Activated B cell treated with CpG ODN at 0.5 μM for 24 hours (primary cell): ENCODE results near the gene PAX4. TPM values are rescaled to one million over a fixed set of nuclear protein-coding genes. Genes with fewer than 3 reads are reported as not detected.

Experiments used
- ATAC-seq: fragments of 200-7000 bp; cut with Tn5 transposase; one replicate; pipeline ENCODE4 v1.10.0; 2021; ENCODE audit warnings: low read depth, mild to moderate bottlenecking, moderate library complexity
- CTCF ChIA-PET: fragments of 350-600 bp; sonication (Branson Sonifier 250); formaldehyde crosslinking; loops from one replicate; lab custom pipeline; 2021; ENCODE audit warnings: antibody characterized with exemption; lab: Charles Lee
- POLR2A ChIA-PET: fragments of 350-600 bp; sonication (Branson Sonifier 250); formaldehyde crosslinking; loops from one replicate; lab custom pipeline; 2021; ENCODE audit warnings: antibody characterized with exemption; lab: Charles Lee
- DNase-seq: peaks from one replicate; pipeline ENCODE4 v3.0.0; 2022
- H3K27ac Mint-ChIP-seq: one replicate; pipeline ENCODE4 v1.8.0; 2020; ENCODE audit warnings: mixed read lengths
- H3K27me3 Mint-ChIP-seq: one replicate; pipeline ENCODE4 v1.8.0; 2021; ENCODE audit warnings: mixed read lengths
- H3K36me3 Mint-ChIP-seq: one replicate; pipeline ENCODE4 v1.8.0; 2021; ENCODE audit warnings: low read depth, mixed read lengths
- H3K4me1 Mint-ChIP-seq: one replicate; pipeline ENCODE4 v1.8.0; 2021; ENCODE audit warnings: mixed read lengths
- H3K4me3 Mint-ChIP-seq: one replicate; pipeline ENCODE4 v1.8.0; 2020; ENCODE audit warnings: mild to moderate bottlenecking, mixed read lengths
- H3K9me3 Mint-ChIP-seq: one replicate; pipeline ENCODE4 v1.8.0; 2020; ENCODE audit warnings: mixed read lengths
- intact Hi-C: fragments of 100-400 bp; cut with micrococcal nuclease; formaldehyde crosslinking; loops from one replicate; pipeline ENCODE4 v1.15.1; 2024
- total RNA-seq: library from RNA; stranded (reverse); gene quantifications from 2 replicates; pipeline ENCODE4 v1.2.3, GENCODE V29; 2022
- TF ChIP-seq, protein P1 (sequence below): fragments of 200-600 bp; IDR thresholded peaks from one replicate; pipeline ENCODE4 v1.8.0; 2022; ENCODE audit warnings: antibody characterized with exemption, mild to moderate bottlenecking

PAX4 gene
- total RNA-seq, 1 donor from 2014 or later, result not detected

DNA sequence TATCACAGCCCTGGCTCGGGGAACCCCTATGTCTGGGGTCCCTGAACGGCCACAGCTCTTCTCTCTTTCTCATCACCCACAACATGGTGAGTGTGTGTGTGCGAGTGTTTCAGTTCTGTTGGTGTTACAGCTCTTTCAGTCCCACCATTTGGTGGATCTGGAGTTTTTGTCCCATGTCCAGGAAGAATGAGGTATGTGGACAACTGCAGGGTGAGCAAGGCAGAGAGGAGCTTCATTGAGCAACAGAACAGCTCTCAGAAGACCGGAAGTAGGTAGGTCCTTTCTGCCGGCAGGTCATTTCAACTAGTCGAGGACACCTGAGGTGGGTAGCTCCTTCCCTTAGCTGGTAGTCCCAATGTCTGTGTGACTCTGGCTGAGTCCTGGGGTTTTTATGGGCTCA is 9.5 kb downstream of the PAX4 start:
- Mint-ChIP-seq H3K4me1 (no peaks in the 10 kb centered on the region), H3K4me3 (no peak overlapping the region), H3K9me3 (peaks cover 2% of the 10 kb centered on the region), H3K27me3 (peaks cover 13% of the 10 kb centered on the region), H3K36me3 (no peaks in the 10 kb centered on the region), H3K27ac (no peak overlapping the region)
- ChIA-PET POLR2A (no interaction called here), CTCF (no interaction called here)
- DNase-seq (no peak), ATAC-seq (no peak)
- TF ChIP-seq, protein P1, sequence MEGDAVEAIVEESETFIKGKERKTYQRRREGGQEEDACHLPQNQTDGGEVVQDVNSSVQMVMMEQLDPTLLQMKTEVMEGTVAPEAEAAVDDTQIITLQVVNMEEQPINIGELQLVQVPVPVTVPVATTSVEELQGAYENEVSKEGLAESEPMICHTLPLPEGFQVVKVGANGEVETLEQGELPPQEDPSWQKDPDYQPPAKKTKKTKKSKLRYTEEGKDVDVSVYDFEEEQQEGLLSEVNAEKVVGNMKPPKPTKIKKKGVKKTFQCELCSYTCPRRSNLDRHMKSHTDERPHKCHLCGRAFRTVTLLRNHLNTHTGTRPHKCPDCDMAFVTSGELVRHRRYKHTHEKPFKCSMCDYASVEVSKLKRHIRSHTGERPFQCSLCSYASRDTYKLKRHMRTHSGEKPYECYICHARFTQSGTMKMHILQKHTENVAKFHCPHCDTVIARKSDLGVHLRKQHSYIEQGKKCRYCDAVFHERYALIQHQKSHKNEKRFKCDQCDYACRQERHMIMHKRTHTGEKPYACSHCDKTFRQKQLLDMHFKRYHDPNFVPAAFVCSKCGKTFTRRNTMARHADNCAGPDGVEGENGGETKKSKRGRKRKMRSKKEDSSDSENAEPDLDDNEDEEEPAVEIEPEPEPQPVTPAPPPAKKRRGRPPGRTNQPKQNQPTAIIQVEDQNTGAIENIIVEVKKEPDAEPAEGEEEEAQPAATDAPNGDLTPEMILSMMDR, result no peak
- intact Hi-C loops, result no loop called here

DNA sequence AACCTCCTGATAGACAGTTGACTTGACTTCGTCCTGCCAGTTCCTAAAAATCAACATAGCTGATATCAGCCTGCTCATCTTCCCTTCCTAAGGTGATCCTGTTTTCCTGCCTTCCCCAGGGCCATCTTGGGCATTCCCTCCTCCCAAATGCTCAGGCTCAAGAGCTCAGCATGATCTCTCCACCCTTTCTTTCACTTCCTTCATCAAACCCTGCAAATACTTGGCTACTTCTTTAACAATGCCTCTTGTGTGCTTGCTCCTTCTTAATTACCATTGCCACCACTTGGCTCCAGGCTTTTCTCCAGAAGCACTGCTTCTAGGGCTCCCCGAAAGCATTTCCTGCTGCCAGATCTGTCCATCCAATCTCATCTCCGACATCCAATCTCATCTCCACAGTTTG is 17.1 kb downstream of the PAX4 start:
- intact Hi-C loops, result no loop called here
- H3K4me1 Mint-ChIP-seq, result no peaks in the 10 kb centered on the region

DNA sequence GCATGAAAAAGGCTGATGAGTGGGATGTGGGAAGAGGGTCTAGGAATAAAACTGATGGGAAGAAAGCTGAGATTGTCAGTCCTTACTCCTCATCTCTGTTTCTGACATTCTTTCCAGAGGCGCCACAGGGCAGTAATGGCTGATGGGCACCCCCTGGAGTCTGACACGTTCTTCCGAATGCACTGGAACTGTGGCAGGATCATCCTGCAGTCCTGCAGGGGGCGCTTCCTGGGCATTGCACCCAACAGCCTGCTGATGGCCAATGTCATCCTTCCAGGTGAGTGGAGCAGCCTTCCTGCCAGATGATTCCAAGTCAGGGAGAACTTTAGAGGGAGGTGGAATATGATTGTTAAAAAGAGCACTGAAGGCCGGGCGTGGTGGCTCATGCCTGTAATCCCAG is 19.6 kb downstream of the PAX4 start:
- intact Hi-C loops, result no loop called here
- no peaks in the 10 kb centered on the region for H3K4me1 Mint-ChIP-seq
- no peaks in the 10 kb centered on the region for H3K9me3 Mint-ChIP-seq
- peaks cover 2% of the 10 kb centered on the region for H3K27me3 Mint-ChIP-seq
- DNase-seq (no peak), ATAC-seq (no peak)
- CTCF ChIA-PET, result no interaction called here
- POLR2A ChIA-PET, result no interaction called here
- no peak overlapping the region for H3K4me3 Mint-ChIP-seq
- H3K36me3 Mint-ChIP-seq, result no peaks in the 10 kb centered on the region
- H3K27ac Mint-ChIP-seq, result no peak overlapping the region
- TF ChIP-seq, protein P1, result no peak

More for the DNA sequence above, 17.1 kb downstream of the PAX4 start:
- no peak for ATAC-seq
- no peak overlapping the region for H3K4me3 Mint-ChIP-seq
- CTCF ChIA-PET, result no interaction called here
- no peaks in the 10 kb centered on the region for H3K9me3 Mint-ChIP-seq
- no peak overlapping the region for H3K27ac Mint-ChIP-seq
- H3K27me3 Mint-ChIP-seq, result peaks cover 2% of the 10 kb centered on the region
- no peak for DNase-seq
- TF ChIP-seq, protein P1, result no peak
- POLR2A ChIA-PET, result no interaction called here
- no peaks in the 10 kb centered on the region for H3K36me3 Mint-ChIP-seq

DNA sequence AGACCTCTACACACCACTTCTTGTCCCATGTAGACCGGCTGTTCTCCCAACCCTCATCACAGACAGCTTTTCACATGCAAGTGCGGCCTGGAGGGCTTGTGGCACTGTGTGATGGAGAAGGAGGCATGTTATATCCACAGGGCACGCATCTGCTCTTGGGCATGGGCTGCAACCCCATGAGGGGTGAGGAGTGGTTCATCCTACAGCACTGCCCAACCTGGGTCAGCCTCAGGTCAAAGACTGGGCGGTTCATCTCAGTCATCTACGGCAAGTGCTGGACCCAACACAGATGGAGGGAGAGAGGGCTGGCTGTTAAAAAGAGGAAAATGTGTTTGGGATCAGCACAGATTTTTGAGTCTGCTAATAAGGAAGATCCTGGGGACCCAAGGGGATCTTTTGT is 22.2 kb downstream of the PAX4 start:
- intact Hi-C loops, result no loop called here
- POLR2A ChIA-PET, result no interaction called here
- H3K27ac Mint-ChIP-seq, result no peak overlapping the region

DNA sequence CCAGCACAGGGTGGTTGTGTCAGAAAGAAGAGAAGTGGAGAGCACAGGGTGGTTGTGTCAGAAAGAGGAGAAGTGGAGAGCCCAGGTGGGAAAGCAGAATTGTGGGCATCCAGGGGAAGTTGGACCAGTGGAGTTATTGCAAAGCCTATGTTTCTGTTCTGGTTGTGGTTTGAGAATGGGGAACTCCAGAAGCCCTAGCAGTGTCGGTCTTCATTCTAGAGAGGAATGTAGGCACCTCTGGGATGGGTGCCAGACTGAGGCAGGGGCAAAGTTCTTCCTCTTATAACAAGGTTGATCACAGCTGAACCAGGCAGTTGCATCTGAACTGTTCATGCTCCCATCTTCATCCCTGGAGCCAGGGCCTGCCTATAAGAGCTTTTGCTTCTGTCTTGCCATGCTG is 23.5 kb downstream of the PAX4 start:
- ATAC-seq, result no peak
- Mint-ChIP-seq H3K36me3 (peaks cover 25% of the 10 kb centered on the region), H3K27me3 (peaks cover 2% of the 10 kb centered on the region), H3K27ac (no peak overlapping the region), H3K4me1 (peaks cover 6% of the 10 kb centered on the region), H3K4me3 (no peak overlapping the region), H3K9me3 (no peaks in the 10 kb centered on the region)
- CTCF ChIA-PET, result no interaction called here
- POLR2A ChIA-PET, result no interaction called here
- intact Hi-C loops, result no loop called here
- DNase-seq, result no peak
- TF ChIP-seq, protein P1, result no peak

More for the DNA sequence above, 22.2 kb downstream of the PAX4 start:
- H3K9me3 Mint-ChIP-seq, result no peaks in the 10 kb centered on the region
- H3K4me1 Mint-ChIP-seq, result no peaks in the 10 kb centered on the region
- no peak overlapping the region for H3K4me3 Mint-ChIP-seq
- TF ChIP-seq, protein P1, result no peak
- peaks cover 14% of the 10 kb centered on the region for H3K36me3 Mint-ChIP-seq
- ATAC-seq, result no peak
- H3K27me3 Mint-ChIP-seq, result peaks cover 2% of the 10 kb centered on the region
- no peak for DNase-seq
- CTCF ChIA-PET, result no interaction called here
